Skin of body (tissue), 2 donors: Measurements from ENCODE around the gene MEOX1. TPM values are rescaled to one million over a fixed set of nuclear protein-coding genes. Genes with fewer than 3 reads are reported as not detected.

Experiments
- DNase-seq: peaks from one replicate; lab custom pipeline; 2025; lab: John Stamatoyannopoulos, UW
- total RNA-seq: library from RNA; depleted of rRNA; stranded (reverse); fragments of >200 nt; gene quantifications from one replicate; pipeline ENCODE4 v1.2.3, GENCODE V29; 2014

Gene MEOX1
- total RNA-seq, 1 donor from 2014 or later, result 10.9 TPM

- DNase-seq, result no peak
Measured at GRCh38 chr17:43680461-43680860, 18.7 kb upstream of the MEOX1 start.

- no peak for DNase-seq
Measured at GRCh38 chr17:43679911-43680310, 18.2 kb upstream of the MEOX1 start.

- DNase-seq, result no peak
Measured at GRCh38 chr17:43679401-43679800, 17.7 kb upstream of the MEOX1 start.

GRCh38 chr17:43676471-43676870 is 14.7 kb upstream of the MEOX1 start:
- DNase-seq, result no peak

- no peak for DNase-seq
Measured at GRCh38 chr17:43674394-43674793, 12.7 kb upstream of the MEOX1 start.

- DNase-seq, result peak; percentile 57
Measured at GRCh38 chr17:43673516-43674323, 12.0 kb upstream of the MEOX1 start.

GRCh38 chr17:43671755-43672519 is 10.2 kb upstream of the MEOX1 start:
- no peak for DNase-seq

GRCh38 chr17:43671031-43671692 is 9.4 kb upstream of the MEOX1 start:
- no peak for DNase-seq

GRCh38 chr17:43670645-43671030 is 8.9 kb upstream of the MEOX1 start:
- no peak for DNase-seq

GRCh38 chr17:43669971-43670644 is 8.4 kb upstream of the MEOX1 start:
- DNase-seq, result no peak

GRCh38 chr17:43667947-43668348 is 6.2 kb upstream of the MEOX1 start:
- no peak for DNase-seq

- no peak for DNase-seq
Measured at GRCh38 chr17:43667506-43667905, 5.8 kb upstream of the MEOX1 start.

- no peak for DNase-seq
Measured at GRCh38 chr17:43665937-43666236, 4.2 kb upstream of the MEOX1 start.

GRCh38 chr17:43665084-43665936 is 3.6 kb upstream of the MEOX1 start:
- DNase-seq, result peak; percentile 34

GRCh38 chr17:43664096-43664495 is 2.4 kb upstream of the MEOX1 start:
- no peak for DNase-seq

- no peak for DNase-seq
Measured at GRCh38 chr17:43663383-43663782, 1.7 kb upstream of the MEOX1 start.

- no peak for DNase-seq
Measured at GRCh38 chr17:43662413-43663141, 855 bp upstream of the MEOX1 start.

- DNase-seq, result no peak
Measured at GRCh38 chr17:43660816-43661493, 767 bp downstream of the MEOX1 start.

GRCh38 chr17:43659823-43660617 is 1.7 kb downstream of the MEOX1 start:
- no peak for DNase-seq
